Trophoblast cell (in vitro differentiated cells and primary cell): Measurements from ENCODE around the gene ENG.

Experiments
- DNase-seq, 2 donors: peaks; one replicate each; pipeline ENCODE4 v3.0.0-alpha.2; 2016
- H2AFZ ChIP-seq: 2 replicates; pipeline ENCODE4 v1.6.1; 2013; ENCODE audit warnings: low read length, moderate library complexity, mild to moderate bottlenecking; ENCODE audit not compliant: insufficient read depth, poor library complexity
- H2AK5ac ChIP-seq: 2 replicates; pipeline ENCODE4 v1.6.1; 2013; ENCODE audit warnings: mild to moderate bottlenecking, low read length
- H2BK120ac ChIP-seq: 2 replicates; pipeline ENCODE4 v1.6.1; 2013; ENCODE audit warnings: low read length, mild to moderate bottlenecking, moderate library complexity; ENCODE audit not compliant: insufficient read depth, poor library complexity
- H2BK12ac ChIP-seq: 2 replicates; pipeline ENCODE4 v1.6.1; 2013; ENCODE audit warnings: mild to moderate bottlenecking, low read length, moderate library complexity
- H2BK5ac ChIP-seq: 2 replicates; pipeline ENCODE4 v1.6.1; 2013; ENCODE audit warnings: low read length, low read depth, moderate library complexity, mild to moderate bottlenecking; ENCODE audit not compliant: poor library complexity
- H3K14ac ChIP-seq: 2 replicates; pipeline ENCODE4 v1.6.1; 2013; ENCODE audit warnings: mild to moderate bottlenecking, low read length
- H3K18ac ChIP-seq: 2 replicates; pipeline ENCODE4 v1.6.1; 2013; ENCODE audit warnings: mild to moderate bottlenecking, low read length
- H3K23ac ChIP-seq: 2 replicates; pipeline ENCODE4 v1.6.1; 2013; ENCODE audit warnings: low read length
- H3K27ac ChIP-seq: 2 replicates; pipeline ENCODE4 v1.5.1; 2013; ENCODE audit warnings: low read depth, mild to moderate bottlenecking, inconsistent platforms, low read length, moderate library complexity
- H3K27me3 ChIP-seq: 2 replicates; pipeline ENCODE4 v1.6.1; 2013; ENCODE audit warnings: inconsistent platforms, mild to moderate bottlenecking, low read length, moderate library complexity; ENCODE audit not compliant: insufficient read depth
- H3K36me3 ChIP-seq, 2 experiments: 1 replicate in 1 of 2; 2 replicates in 1 of 2; pipeline ENCODE4 v1.6.1; 2013; ENCODE audit warnings: low read length in 2 of 2, mild to moderate bottlenecking in 2 of 2, moderate library complexity in 1 of 2; ENCODE audit not compliant: insufficient read depth in 2 of 2, control insufficient read depth in 1 of 2
- H3K4ac ChIP-seq: 2 replicates; pipeline ENCODE4 v1.6.1; 2013; ENCODE audit warnings: low read depth, mild to moderate bottlenecking, low read length, moderate library complexity
- H3K4me1 ChIP-seq, 2 experiments: 1 replicate in 1 of 2; 2 replicates in 1 of 2; pipeline ENCODE4 v1.6.1; 2013; ENCODE audit warnings: low read length in 2 of 2, mild to moderate bottlenecking in 2 of 2, moderate library complexity in 1 of 2; ENCODE audit not compliant: insufficient read depth in 2 of 2, control insufficient read depth in 1 of 2
- H3K4me2 ChIP-seq: 2 replicates; pipeline ENCODE4 v1.6.1; 2013; ENCODE audit warnings: inconsistent platforms, mild to moderate bottlenecking, low read length, moderate library complexity
- H3K4me3 ChIP-seq: 2 replicates; pipeline ENCODE4 v1.5.1; 2013; ENCODE audit warnings: mild to moderate bottlenecking, low read depth, low read length, inconsistent platforms
- H3K79me1 ChIP-seq: one replicate; pipeline ENCODE4 v1.6.1; 2013; ENCODE audit warnings: low read length
- H3K79me2 ChIP-seq: 2 replicates; pipeline ENCODE4 v1.6.1; 2013; ENCODE audit warnings: low read length, mild to moderate bottlenecking; ENCODE audit not compliant: control insufficient read depth, insufficient read depth, poor library complexity
- H3K9ac ChIP-seq: 2 replicates; pipeline ENCODE4 v1.6.1; 2013; ENCODE audit warnings: mild to moderate bottlenecking, low read length
- H3K9me3 ChIP-seq: 2 replicates; pipeline ENCODE4 v1.6.1; 2013; ENCODE audit warnings: low read depth, mild to moderate bottlenecking, control low read depth, inconsistent platforms, low read length; ENCODE audit not compliant: insufficient read depth
- H4K12ac ChIP-seq: 2 replicates; pipeline ENCODE4 v1.6.1; 2013; ENCODE audit warnings: low read depth, mild to moderate bottlenecking, low read length, moderate library complexity
- H4K8ac ChIP-seq: 2 replicates; pipeline ENCODE4 v1.6.1; 2013; ENCODE audit warnings: low read depth, mild to moderate bottlenecking, low read length, moderate library complexity
- H4K91ac ChIP-seq: one replicate; pipeline ENCODE4 v1.6.1; 2013; ENCODE audit warnings: low read depth, mild to moderate bottlenecking, low read length, moderate library complexity
- WGBS: extraction: QIAGEN DNeasy Blood & Tissue Kit; methylation state at CpG from one replicate; pipeline ENCODE4 v1.1.7; 2013; ENCODE audit warnings: missing lambda C conversion rate; ENCODE audit not compliant: insufficient read length, insufficient coverage; ENCODE audit errors: extremely low coverage; 5-methylcytosine and 5-hydroxymethylcytosine counted together

The ENG gene

GRCh38 chr9:127778280-127779135, 76.0 kb downstream of the ENG start, which contains the start of gene SH2D3C:
TSS of gene SH2D3C (minus strand) at chr9:127778666. CDS start at chr9:127778627, 39 bp downstream.
- no peak within 1 kb of the TSS for H3K4me3 ChIP-seq
- H3K36me3 ChIP-seq = no peaks in the 10 kb centered on the region
- H3K27me3 ChIP-seq = no peaks in the 10 kb centered on the region
- no peak within 1 kb of the TSS for H2AK5ac ChIP-seq
- no peak within 1 kb of the TSS for H2BK12ac ChIP-seq
- H4K8ac ChIP-seq = no peak within 1 kb of the TSS
- no peak within 1 kb of the TSS for H4K91ac ChIP-seq
- WGBS = no CpG with 5 or more reads among the region's 13 CpGs
- H2AFZ ChIP-seq = no peak within 1 kb of the TSS
- H3K18ac ChIP-seq = no peak within 1 kb of the TSS
- H3K79me2 ChIP-seq = no peaks in the 10 kb centered on the region
- no peak within 1 kb of the TSS for H3K9ac ChIP-seq
- H3K14ac ChIP-seq = no peak within 1 kb of the TSS
- H3K4ac ChIP-seq = no peak within 1 kb of the TSS
- H2BK120ac ChIP-seq = no peak within 1 kb of the TSS
- no peaks in the 10 kb centered on the region for H3K79me1 ChIP-seq
- H2BK5ac ChIP-seq = no peak within 1 kb of the TSS
- no peak within 1 kb of the TSS for H3K27ac ChIP-seq
- peaks cover 2% of the 10 kb centered on the region for H3K9me3 ChIP-seq
- no peak for DNase-seq
- H4K12ac ChIP-seq = no peak within 1 kb of the TSS
- no peaks in the 10 kb centered on the region for H3K4me1 ChIP-seq
- H3K23ac ChIP-seq = no peak within 1 kb of the TSS
- H3K4me2 ChIP-seq = no peak within 1 kb of the TSS

GRCh38 chr9:127777368-127777980, 77.0 kb downstream of the ENG start:
- no peak overlapping the region for H3K18ac ChIP-seq
- no peaks in the 10 kb centered on the region for H3K4me1 ChIP-seq
- no peak overlapping the region for H2BK120ac ChIP-seq
- H3K27ac ChIP-seq = no peak overlapping the region
- no peaks in the 10 kb centered on the region for H3K36me3 ChIP-seq
- no peaks in the 10 kb centered on the region for H3K27me3 ChIP-seq
- no peak overlapping the region for H3K9ac ChIP-seq
- H4K8ac ChIP-seq = no peak overlapping the region
- H3K4me3 ChIP-seq = no peak overlapping the region
- H2BK12ac ChIP-seq = no peak overlapping the region
- H2AFZ ChIP-seq = no peak overlapping the region
- no peaks in the 10 kb centered on the region for H3K79me2 ChIP-seq
- no peak for DNase-seq
- no peak overlapping the region for H3K4ac ChIP-seq
- H3K14ac ChIP-seq = no peak overlapping the region
- no peak overlapping the region for H3K23ac ChIP-seq
- no peak overlapping the region for H3K4me2 ChIP-seq
- no peak overlapping the region for H2AK5ac ChIP-seq
- H2BK5ac ChIP-seq = no peak overlapping the region
- peaks cover 2% of the 10 kb centered on the region for H3K9me3 ChIP-seq
- no CpG with 5 or more reads among the region's 18 CpGs for WGBS
- H3K79me1 ChIP-seq = no peaks in the 10 kb centered on the region
- no peak overlapping the region for H4K12ac ChIP-seq
- no peak overlapping the region for H4K91ac ChIP-seq

- Histone ChIP-seq H3K79me2 (no peaks in the 10 kb centered on the region), H3K18ac (no peak overlapping the region), H3K27me3 (no peaks in the 10 kb centered on the region), H3K23ac (no peak overlapping the region), H3K36me3 (no peaks in the 10 kb centered on the region), H3K9me3 (peaks cover 2% of the 10 kb centered on the region), H4K12ac (no peak overlapping the region), H3K4me2 (no peak overlapping the region), H3K9ac (no peak overlapping the region), H4K91ac (no peak overlapping the region), H3K4ac (no peak overlapping the region), H3K4me3 (no peak overlapping the region), H2BK5ac (no peak overlapping the region), H4K8ac (no peak overlapping the region), H2BK120ac (no peak overlapping the region), H3K27ac (no peak overlapping the region), H3K4me1 (no peaks in the 10 kb centered on the region), H2BK12ac (no peak overlapping the region), H2AK5ac (no peak overlapping the region), H3K14ac (no peak overlapping the region), H3K79me1 (no peaks in the 10 kb centered on the region), H2AFZ (no peak overlapping the region)
- DNase-seq = no peak
- WGBS = no CpG with 5 or more reads among the region's 5 CpGs
Observed at GRCh38 chr9:127776924-127777289, 77.6 kb downstream of the ENG start.

GRCh38 chr9:127776195-127776923, 78.1 kb downstream of the ENG start:
- Histone ChIP-seq H3K4ac (no peak overlapping the region), H3K4me1 (peaks cover 0 to 2% of the 10 kb centered on the region in 2 experiments), H3K27me3 (no peaks in the 10 kb centered on the region), H3K4me3 (no peak overlapping the region), H3K27ac (no peak overlapping the region), H3K79me1 (no peaks in the 10 kb centered on the region), H3K36me3 (no peaks in the 10 kb centered on the region), H4K8ac (no peak overlapping the region), H2BK120ac (no peak overlapping the region), H4K91ac (no peak overlapping the region), H3K18ac (no peak overlapping the region), H3K79me2 (no peaks in the 10 kb centered on the region), H3K4me2 (no peak overlapping the region), H2AK5ac (no peak overlapping the region), H4K12ac (no peak overlapping the region), H3K9me3 (peaks cover 2% of the 10 kb centered on the region), H3K9ac (no peak overlapping the region), H2BK12ac (no peak overlapping the region), H3K14ac (no peak overlapping the region), H3K23ac (no peak overlapping the region), H2BK5ac (no peak overlapping the region), H2AFZ (no peak overlapping the region)
- DNase-seq = no peak
- no CpG with 5 or more reads among the region's 15 CpGs for WGBS
